ENCODE results near the gene SSC4D. TPM values are rescaled to one million over a fixed set of nuclear protein-coding genes. Genes with fewer than 3 reads are reported as not detected.

SSC4D gene
- total and polyA plus RNA-seq, 9 donors, result 0.61 to 1.7 (median 0.91) TPM

DNA sequence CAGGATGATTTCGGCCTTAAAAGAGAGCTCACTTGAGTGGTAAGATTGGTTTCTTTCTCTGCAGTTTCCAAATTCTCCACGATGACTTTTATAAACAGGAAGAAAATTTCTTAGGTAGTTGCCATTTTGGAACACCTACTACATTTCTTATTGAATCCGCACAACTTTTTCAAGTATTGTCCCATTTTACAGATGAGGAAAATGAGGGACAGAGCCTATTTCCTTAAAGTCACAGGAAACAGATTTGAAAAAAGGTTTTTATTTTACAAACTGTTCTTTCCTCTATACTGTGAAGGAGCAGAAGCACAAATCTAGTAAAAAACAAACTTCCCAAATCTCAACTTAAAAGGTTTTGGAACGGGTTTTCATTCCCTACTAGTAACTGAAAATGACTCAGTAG lies 53.4 kb downstream of the SSC4D start:
- no peaks in the 10 kb centered on the region for H3K9me3 ChIP-seq (replicated peaks; ENCODE audit: control insufficient read depth, low read depth, low read length)
- H3K27me3 ChIP-seq (ENCODE audit: control insufficient read depth, insufficient read depth, low read length), result no peaks in the 10 kb centered on the region
- peaks cover 17% of the 10 kb centered on the region for H3K4me1 ChIP-seq (ENCODE audit: control insufficient read depth, insufficient read depth, low read length)
- no peak overlapping the region for H3K4me3 ChIP-seq (ENCODE audit: low read length)
- WGBS (ENCODE audit: insufficient coverage), result no CpG with 5 or more reads among the region's 4 CpGs
- H3K36me3 ChIP-seq (ENCODE audit: control insufficient read depth, insufficient read depth, low read length), result peaks cover 8% of the 10 kb centered on the region
- no peak overlapping the region for H3K27ac ChIP-seq (ENCODE audit: low read length)
- no peak for DNase-seq

DNA sequence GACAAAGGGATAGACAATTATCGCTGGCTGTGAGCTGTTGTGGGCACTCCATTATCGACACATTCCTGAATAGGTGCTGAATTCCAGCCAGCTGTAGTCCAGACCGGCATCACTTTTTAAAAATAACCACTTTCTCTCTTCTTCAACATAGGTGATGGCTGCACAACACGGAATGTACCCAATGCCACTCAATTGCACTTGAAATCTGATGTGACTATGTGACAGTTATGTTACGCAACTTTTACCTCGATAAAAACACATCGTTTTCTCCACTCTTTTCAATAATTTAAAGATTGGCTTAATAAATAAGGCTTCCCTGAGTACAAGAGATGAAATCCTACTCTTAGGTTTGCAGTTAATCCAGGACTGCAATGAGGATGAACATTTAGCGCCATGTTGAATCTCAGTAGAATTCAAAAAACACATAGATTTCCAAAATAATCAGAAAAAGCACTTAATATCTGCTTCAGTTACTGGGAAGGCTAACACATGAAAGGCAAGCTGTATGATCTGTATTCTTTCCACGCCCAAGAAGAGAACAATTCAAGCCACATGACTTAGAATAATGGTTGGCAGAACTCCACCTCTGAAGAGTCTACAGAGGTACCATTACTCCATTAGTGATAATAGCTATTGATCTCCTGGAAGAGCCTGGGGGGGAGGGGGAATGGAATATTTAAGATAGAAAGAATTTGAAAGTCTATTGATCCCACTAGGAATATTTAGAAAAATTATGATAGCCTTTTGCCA lies 54.3 kb downstream of the SSC4D start:
- H3K4me3 ChIP-seq (ENCODE audit: low read length), result no peak overlapping the region
- peaks cover 15% of the 10 kb centered on the region for H3K36me3 ChIP-seq (ENCODE audit: control insufficient read depth, insufficient read depth, low read length)
- H3K9me3 ChIP-seq (replicated peaks; ENCODE audit: control insufficient read depth, low read depth, low read length), result no peaks in the 10 kb centered on the region
- WGBS (ENCODE audit: insufficient coverage), result 90% methylated on average over 2 of the region's 9 CpGs
- H3K4me1 ChIP-seq (ENCODE audit: control insufficient read depth, insufficient read depth, low read length), result peaks cover 17% of the 10 kb centered on the region
- no peak for DNase-seq
- H3K27me3 ChIP-seq (ENCODE audit: control insufficient read depth, insufficient read depth, low read length), result no peaks in the 10 kb centered on the region
- no peak overlapping the region for H3K27ac ChIP-seq (ENCODE audit: low read length)

DNA sequence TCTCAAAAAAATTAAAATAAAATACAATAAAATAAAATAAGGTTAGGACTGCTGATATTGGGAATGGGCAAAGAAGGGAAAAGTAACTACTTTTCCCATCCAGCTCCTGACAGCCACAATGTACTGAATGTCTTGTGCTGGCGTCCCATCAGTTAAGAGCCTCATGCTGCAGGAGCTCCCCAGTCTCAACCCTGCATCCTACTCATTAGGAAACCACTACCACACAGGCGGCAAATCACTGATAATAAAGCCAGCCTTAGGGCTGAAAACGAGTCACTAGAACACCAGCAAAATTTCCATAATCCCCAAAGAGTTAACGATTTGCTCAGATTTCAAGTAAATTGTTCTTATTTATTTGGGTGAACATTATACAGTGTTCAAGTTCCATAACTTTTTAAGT lies 55.0 kb downstream of the SSC4D start:
- H3K9me3 ChIP-seq (replicated peaks; ENCODE audit: control insufficient read depth, low read depth, low read length), result no peaks in the 10 kb centered on the region
- no peak for DNase-seq
- peaks cover 19% of the 10 kb centered on the region for H3K36me3 ChIP-seq (ENCODE audit: control insufficient read depth, insufficient read depth, low read length)
- H3K27me3 ChIP-seq (ENCODE audit: control insufficient read depth, insufficient read depth, low read length), result no peaks in the 10 kb centered on the region
- no peak overlapping the region for H3K4me3 ChIP-seq (ENCODE audit: low read length)
- no peak overlapping the region for H3K27ac ChIP-seq (ENCODE audit: low read length)
- no CpG with 5 or more reads among the region's 4 CpGs for WGBS (ENCODE audit: insufficient coverage)
- H3K4me1 ChIP-seq (ENCODE audit: control insufficient read depth, insufficient read depth, low read length), result peaks cover 12% of the 10 kb centered on the region

DNA sequence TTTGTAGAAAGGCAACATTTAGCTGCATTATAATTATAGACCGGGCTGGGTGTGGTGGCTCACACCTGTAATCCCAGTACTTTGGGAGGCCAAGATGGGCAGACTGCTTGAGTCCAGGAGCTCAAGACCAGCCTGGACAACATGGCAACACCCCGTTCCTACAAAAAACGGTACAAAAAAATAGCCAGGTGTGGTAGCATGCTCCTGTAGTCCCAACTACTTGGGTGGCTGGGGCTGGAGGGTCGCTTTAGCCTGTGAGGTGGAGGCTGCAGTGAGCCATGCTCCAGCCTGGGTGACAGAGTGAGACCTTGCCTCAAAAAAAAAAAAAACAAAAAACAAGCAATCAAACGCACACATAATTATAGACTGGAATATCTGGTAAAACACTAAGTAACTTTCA lies 55.8 kb downstream of the SSC4D start:
- 96% methylated on average over 3 of the region's 5 CpGs for WGBS (ENCODE audit: insufficient coverage)
- H3K36me3 ChIP-seq (ENCODE audit: control insufficient read depth, insufficient read depth, low read length), result peaks cover 24% of the 10 kb centered on the region
- H3K4me1 ChIP-seq (ENCODE audit: control insufficient read depth, insufficient read depth, low read length), result peaks cover 10% of the 10 kb centered on the region
- DNase-seq, result no peak
- no peak overlapping the region for H3K27ac ChIP-seq (ENCODE audit: low read length)
- H3K9me3 ChIP-seq (replicated peaks; ENCODE audit: control insufficient read depth, low read depth, low read length), result no peaks in the 10 kb centered on the region
- no peaks in the 10 kb centered on the region for H3K27me3 ChIP-seq (ENCODE audit: control insufficient read depth, insufficient read depth, low read length)
- H3K4me3 ChIP-seq (ENCODE audit: low read length), result no peak overlapping the region

DNA sequence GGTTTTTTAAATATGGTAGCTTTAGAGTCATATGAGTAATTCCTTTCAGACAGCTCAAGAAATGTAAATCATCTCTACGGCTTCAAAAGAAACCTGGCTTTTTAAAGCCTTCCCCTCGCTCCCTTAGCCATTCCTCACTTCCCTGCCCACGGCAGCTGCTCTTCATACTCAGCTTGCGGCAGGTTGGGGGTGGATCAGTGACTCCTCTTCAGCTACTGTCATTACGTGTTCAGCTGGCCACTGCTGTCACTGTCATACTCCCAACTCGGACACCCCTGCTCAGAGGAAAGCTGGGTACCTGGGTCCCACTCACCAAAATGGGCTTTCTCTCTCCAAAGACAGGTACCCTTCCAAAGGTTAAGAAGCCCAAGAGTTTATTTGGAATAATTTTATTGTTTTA lies 57.3 kb downstream of the SSC4D start:
- H3K4me3 ChIP-seq (ENCODE audit: low read length), result no peak overlapping the region
- peaks cover 30% of the 10 kb centered on the region for H3K36me3 ChIP-seq (ENCODE audit: control insufficient read depth, insufficient read depth, low read length)
- DNase-seq, result peak; percentile 72
- WGBS (ENCODE audit: insufficient coverage), result 51% methylated on average over 3 of the region's 6 CpGs
- no peaks in the 10 kb centered on the region for H3K9me3 ChIP-seq (replicated peaks; ENCODE audit: control insufficient read depth, low read depth, low read length)
- no peaks in the 10 kb centered on the region for H3K27me3 ChIP-seq (ENCODE audit: control insufficient read depth, insufficient read depth, low read length)
- peak overlapping the region; percentile 87 for H3K27ac ChIP-seq (ENCODE audit: low read length)
- peaks cover 10% of the 10 kb centered on the region for H3K4me1 ChIP-seq (ENCODE audit: control insufficient read depth, insufficient read depth, low read length)

DNA sequence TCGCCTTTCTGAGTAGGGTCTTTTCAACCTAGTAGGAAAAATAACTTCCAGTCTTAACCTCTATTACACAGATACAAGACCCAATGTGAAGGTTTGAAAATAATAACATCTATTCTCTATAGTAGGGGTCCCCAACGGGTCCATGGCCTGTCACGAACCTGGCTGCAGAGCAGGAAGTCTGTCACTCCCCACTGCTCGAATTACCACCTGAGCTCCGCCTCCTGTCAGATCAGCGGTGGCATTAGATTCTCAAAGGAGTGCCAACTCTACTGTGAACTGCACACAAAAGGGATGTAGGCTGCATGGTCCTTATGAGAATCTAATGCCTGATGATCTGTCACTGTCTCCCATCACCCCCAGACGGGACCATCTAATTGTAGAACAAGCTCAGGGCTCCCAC lies 58.1 kb downstream of the SSC4D start:
- Histone ChIP-seq H3K4me1 (ENCODE audit: control insufficient read depth, insufficient read depth, low read length) (peaks cover 13% of the 10 kb centered on the region), H3K4me3 (ENCODE audit: low read length) (no peak overlapping the region), H3K27ac (ENCODE audit: low read length) (peak overlapping the region; percentile 87), H3K9me3 (replicated peaks; ENCODE audit: control insufficient read depth, low read depth, low read length) (no peaks in the 10 kb centered on the region), H3K36me3 (ENCODE audit: control insufficient read depth, insufficient read depth, low read length) (peaks cover 34% of the 10 kb centered on the region), H3K27me3 (ENCODE audit: control insufficient read depth, insufficient read depth, low read length) (no peaks in the 10 kb centered on the region)
- no peak for DNase-seq
- WGBS (ENCODE audit: insufficient coverage), result 81% methylated on average over 3 of the region's 7 CpGs

DNA sequence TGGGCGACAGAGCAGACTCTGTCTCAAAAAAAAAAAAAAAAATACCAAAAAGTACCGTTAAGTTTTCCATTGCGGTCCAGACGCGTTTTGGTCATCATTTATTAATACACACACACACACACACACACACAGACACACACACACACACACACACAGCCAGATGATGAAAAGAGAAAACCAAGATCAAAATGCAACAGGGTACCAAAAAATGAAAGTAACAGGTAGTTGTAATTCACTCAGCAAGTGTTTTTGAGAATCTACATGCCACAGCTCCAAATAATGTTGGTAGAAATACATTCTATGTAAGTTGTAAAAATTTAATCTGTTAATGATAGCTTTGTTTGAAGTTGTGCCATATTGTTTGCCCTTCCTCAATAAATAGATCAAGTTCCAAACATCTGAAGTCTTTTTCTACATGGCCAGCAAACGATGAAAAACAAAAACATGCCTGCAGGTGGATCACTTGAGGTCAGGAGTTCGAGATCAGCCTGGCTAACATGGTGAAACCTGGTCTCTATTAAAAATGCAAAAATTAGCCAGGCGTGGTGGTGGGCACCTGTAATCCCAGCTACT lies 60.1 kb downstream of the SSC4D start:
- Histone ChIP-seq H3K27me3 (ENCODE audit: control insufficient read depth, insufficient read depth, low read length) (no peaks in the 10 kb centered on the region), H3K36me3 (ENCODE audit: control insufficient read depth, insufficient read depth, low read length) (peaks cover 53% of the 10 kb centered on the region), H3K9me3 (replicated peaks; ENCODE audit: control insufficient read depth, low read depth, low read length) (no peaks in the 10 kb centered on the region), H3K4me3 (ENCODE audit: low read length) (no peak overlapping the region), H3K4me1 (ENCODE audit: control insufficient read depth, insufficient read depth, low read length) (peaks cover 25% of the 10 kb centered on the region), H3K27ac (ENCODE audit: low read length) (no peak overlapping the region)
- no peak for DNase-seq
- WGBS (ENCODE audit: insufficient coverage), result 100% methylated on average over 2 of the region's 8 CpGs

DNA sequence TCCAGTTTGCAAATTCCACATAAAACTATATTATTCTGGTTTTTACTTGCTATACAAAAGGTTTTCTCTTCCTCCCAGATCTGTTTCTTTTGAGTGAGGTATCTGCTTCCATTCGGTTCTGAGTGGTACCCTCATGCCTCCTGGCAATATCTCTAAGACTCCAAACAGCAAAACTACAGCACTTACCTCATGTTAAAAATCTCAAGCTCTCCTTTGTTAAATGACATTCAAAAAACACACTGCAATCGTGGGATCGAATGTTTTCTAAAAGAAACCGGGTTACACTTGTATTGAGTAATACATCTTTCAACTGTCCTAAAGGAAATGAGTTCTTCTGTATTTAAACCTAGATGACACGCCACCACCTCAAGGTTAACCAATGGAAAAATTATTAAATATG lies 61.8 kb downstream of the SSC4D start:
- peaks cover 25% of the 10 kb centered on the region for H3K4me1 ChIP-seq (ENCODE audit: control insufficient read depth, insufficient read depth, low read length)

DNA sequence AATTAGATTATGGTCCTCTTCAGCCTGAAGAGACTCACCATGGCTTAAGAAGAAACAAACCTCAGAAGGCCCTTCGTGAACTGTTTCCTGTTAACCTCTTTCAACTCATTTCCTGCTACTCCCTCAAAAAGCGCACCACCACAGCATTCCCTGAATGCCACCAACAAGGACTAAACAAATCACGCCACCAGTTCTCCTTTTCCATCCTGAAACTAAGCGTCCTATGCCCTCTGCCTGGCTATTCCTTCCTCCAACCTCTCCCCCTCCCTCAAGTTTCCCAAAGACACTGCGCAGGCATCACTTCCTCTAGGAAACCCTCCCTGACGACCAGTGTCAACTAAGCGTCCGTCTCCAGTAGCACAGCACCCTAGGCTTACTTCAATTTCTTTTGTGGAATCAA lies 62.7 kb downstream of the SSC4D start:
- Histone ChIP-seq H3K4me3 (ENCODE audit: low read length) (no peak overlapping the region), H3K9me3 (replicated peaks; ENCODE audit: control insufficient read depth, low read depth, low read length) (no peaks in the 10 kb centered on the region), H3K4me1 (ENCODE audit: control insufficient read depth, insufficient read depth, low read length) (peaks cover 23% of the 10 kb centered on the region), H3K36me3 (ENCODE audit: control insufficient read depth, insufficient read depth, low read length) (peaks cover 67% of the 10 kb centered on the region), H3K27me3 (ENCODE audit: control insufficient read depth, insufficient read depth, low read length) (no peaks in the 10 kb centered on the region), H3K27ac (ENCODE audit: low read length) (peak overlapping the region; percentile 89)
- 88% methylated on average over 8 of the region's 8 CpGs for WGBS (ENCODE audit: insufficient coverage)
- peak; percentile 37 for DNase-seq

More for the DNA sequence above, 61.8 kb downstream of the SSC4D start:
- Histone ChIP-seq H3K4me3 (ENCODE audit: low read length) (no peak overlapping the region), H3K9me3 (replicated peaks; ENCODE audit: control insufficient read depth, low read depth, low read length) (no peaks in the 10 kb centered on the region), H3K36me3 (ENCODE audit: control insufficient read depth, insufficient read depth, low read length) (peaks cover 67% of the 10 kb centered on the region), H3K27ac (ENCODE audit: low read length) (peak overlapping the region; percentile 89), H3K27me3 (ENCODE audit: control insufficient read depth, insufficient read depth, low read length) (no peaks in the 10 kb centered on the region)
- no peak for DNase-seq
- WGBS (ENCODE audit: insufficient coverage), result 80% methylated on average over 1 of the region's 5 CpGs

DNA sequence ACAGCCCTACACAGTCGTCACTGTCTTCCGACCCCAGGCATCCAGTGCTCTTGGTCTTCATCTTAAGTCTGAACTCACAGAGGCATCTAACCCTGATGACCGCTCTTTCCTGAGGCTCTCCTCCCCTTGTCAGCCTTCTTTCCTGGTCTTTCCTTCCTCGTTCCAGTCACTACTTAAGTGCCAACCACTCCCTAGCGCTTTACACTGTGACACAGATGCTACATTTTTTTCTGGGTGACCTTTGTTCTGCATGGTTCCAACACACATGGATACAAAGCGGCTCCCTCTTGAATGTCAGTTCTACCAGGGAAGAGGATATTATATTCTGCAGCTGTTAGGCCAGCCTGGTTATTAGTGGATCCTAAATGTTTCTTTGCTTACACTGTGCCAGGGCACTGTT lies 63.4 kb downstream of the SSC4D start:
- DNase-seq, result peak; percentile 60
- WGBS (ENCODE audit: insufficient coverage), result 76% methylated on average over 5 of the region's 6 CpGs
- peaks cover 63% of the 10 kb centered on the region for H3K36me3 ChIP-seq (ENCODE audit: control insufficient read depth, insufficient read depth, low read length)
- H3K27me3 ChIP-seq (ENCODE audit: control insufficient read depth, insufficient read depth, low read length), result no peaks in the 10 kb centered on the region
- no peak overlapping the region for H3K4me3 ChIP-seq (ENCODE audit: low read length)
- no peaks in the 10 kb centered on the region for H3K9me3 ChIP-seq (replicated peaks; ENCODE audit: control insufficient read depth, low read depth, low read length)
- H3K27ac ChIP-seq (ENCODE audit: low read length), result peak overlapping the region; percentile 89
- peaks cover 19% of the 10 kb centered on the region for H3K4me1 ChIP-seq (ENCODE audit: control insufficient read depth, insufficient read depth, low read length)

All from muscle of leg (tissue), 11 donors.